ENCODE data around the gene AKAP12.

Gene AKAP12

GRCh38 chr6:151389618-151390275, 150.0 kb downstream of the AKAP12 start:
- TF ChIP-seq CTCF (conservative IDR thresholded peaks at IDR 0.05; ENCODE audit: low read length), result no peak
- no peak for TF ChIP-seq EZH2phosphoT487 (IDR thresholded peaks at IDR 0.05; ENCODE audit: borderline replicate concordance)
- peaks cover 10% of the 10 kb centered on the region for H3F3A ChIP-seq (ENCODE audit: low read depth)
- peaks cover 41% of the 10 kb centered on the region for H3K4me1 ChIP-seq (ENCODE audit: insufficient read depth, low read length, poor library complexity, severe bottlenecking)
- peak overlapping the region; percentile 67 for H2AFZ ChIP-seq (ENCODE audit: low read length)
- H3K9me3 ChIP-seq (ENCODE audit: insufficient read depth, low read depth, low read length), result no peaks in the 10 kb centered on the region
- H3K27me3 ChIP-seq (ENCODE audit: insufficient read depth, low read length, poor library complexity, severe bottlenecking), result peaks cover 4% of the 10 kb centered on the region
- H4K20me1 ChIP-seq (ENCODE audit: insufficient read depth, low read length, poor library complexity, severe bottlenecking), result peaks cover 35% of the 10 kb centered on the region
- peak overlapping the region; percentile 89 for H3K4me3 ChIP-seq (ENCODE audit: low read length, poor library complexity, severe bottlenecking)
- peaks cover 77% of the 10 kb centered on the region for H3K79me2 ChIP-seq (ENCODE audit: insufficient read depth, low read length)
- H3K9me2 ChIP-seq (replicated peaks; ENCODE audit: low read depth, low read length), result no peaks in the 10 kb centered on the region
- peak overlapping the region; percentile 89 for H3K9ac ChIP-seq (ENCODE audit: low read depth, low read length, poor library complexity, severe bottlenecking)
- peak overlapping the region; percentile 79 for H3K4me2 ChIP-seq (ENCODE audit: low read depth, low read length, poor library complexity, severe bottlenecking)
- H3K36me3 ChIP-seq (ENCODE audit: insufficient read depth, low read length), result no peaks in the 10 kb centered on the region

- Histone ChIP-seq H3F3A (ENCODE audit: low read depth) (peaks cover 10% of the 10 kb centered on the region), H3K36me3 (ENCODE audit: insufficient read depth, low read length) (no peaks in the 10 kb centered on the region), H2AFZ (ENCODE audit: low read length) (no peak overlapping the region; the same call in 1 of the 2 replicates), H3K27me3 (ENCODE audit: insufficient read depth, low read length, poor library complexity, severe bottlenecking) (peaks cover 4% of the 10 kb centered on the region), H3K9me3 (ENCODE audit: insufficient read depth, low read depth, low read length) (no peaks in the 10 kb centered on the region), H3K4me3 (ENCODE audit: low read length, poor library complexity, severe bottlenecking) (peak overlapping the region; percentile 89), H3K9ac (ENCODE audit: low read depth, low read length, poor library complexity, severe bottlenecking) (peak overlapping the region; percentile 89), H3K9me2 (replicated peaks; ENCODE audit: low read depth, low read length) (no peaks in the 10 kb centered on the region), H4K20me1 (ENCODE audit: insufficient read depth, low read length, poor library complexity, severe bottlenecking) (peaks cover 41% of the 10 kb centered on the region), H3K4me2 (ENCODE audit: low read depth, low read length, poor library complexity, severe bottlenecking) (no peak overlapping the region), H3K79me2 (ENCODE audit: insufficient read depth, low read length) (peaks cover 77% of the 10 kb centered on the region), H3K4me1 (ENCODE audit: insufficient read depth, low read length, poor library complexity, severe bottlenecking) (peaks cover 42% of the 10 kb centered on the region)
- TF ChIP-seq CTCF (conservative IDR thresholded peaks at IDR 0.05; ENCODE audit: low read length) (no peak), EZH2phosphoT487 (IDR thresholded peaks at IDR 0.05; ENCODE audit: borderline replicate concordance) (no peak)
These were observed 150.6 kb downstream of the AKAP12 start for GRCh38 chr6:151390276-151390850.

GRCh38 chr6:151390851-151391470, 151.2 kb downstream of the AKAP12 start:
- Histone ChIP-seq H3K79me2 (ENCODE audit: insufficient read depth, low read length) (peaks cover 78% of the 10 kb centered on the region), H3F3A (ENCODE audit: low read depth) (peaks cover 10% of the 10 kb centered on the region), H3K9me3 (ENCODE audit: insufficient read depth, low read depth, low read length) (no peaks in the 10 kb centered on the region), H3K4me1 (ENCODE audit: insufficient read depth, low read length, poor library complexity, severe bottlenecking) (peaks cover 44% of the 10 kb centered on the region), H3K9ac (ENCODE audit: low read depth, low read length, poor library complexity, severe bottlenecking) (peak overlapping the region; percentile 89), H3K36me3 (ENCODE audit: insufficient read depth, low read length) (no peaks in the 10 kb centered on the region), H3K27me3 (ENCODE audit: insufficient read depth, low read length, poor library complexity, severe bottlenecking) (peaks cover 4% of the 10 kb centered on the region), H2AFZ (ENCODE audit: low read length) (peak overlapping the region; percentile 48; the same call in 1 of the 2 replicates), H3K4me2 (ENCODE audit: low read depth, low read length, poor library complexity, severe bottlenecking) (peak overlapping the region; percentile 53), H3K4me3 (ENCODE audit: low read length, poor library complexity, severe bottlenecking) (peak overlapping the region; percentile 89), H3K9me2 (replicated peaks; ENCODE audit: low read depth, low read length) (no peaks in the 10 kb centered on the region), H4K20me1 (ENCODE audit: insufficient read depth, low read length, poor library complexity, severe bottlenecking) (peaks cover 47% of the 10 kb centered on the region)
- no peak for TF ChIP-seq CTCF (conservative IDR thresholded peaks at IDR 0.05; ENCODE audit: low read length)
- TF ChIP-seq EZH2phosphoT487 (IDR thresholded peaks at IDR 0.05; ENCODE audit: borderline replicate concordance), result no peak

All from Loucy (cell line).